SK-N-SH (cell line): ENCODE data around the gene AAMP. TPM values are rescaled to one million over a fixed set of nuclear protein-coding genes. Genes with fewer than 3 reads are reported as not detected.

Source experiments
- CTCF ChIA-PET: fragments of 300-600, 350-600 bp; formaldehyde crosslinking; extraction: SDS; loops from one replicate; lab custom pipeline; 2021; lab: Yijun Ruan, JAX
- POLR2A ChIA-PET: fragments of 350-600 bp; sonication (Branson Sonifier 250); formaldehyde crosslinking; extraction: SDS; loops from one replicate; lab custom pipeline; 2020; ENCODE audit warnings: antibody characterized with exemption, inconsistent platforms; lab: Yijun Ruan, JAX
- DNase-seq: peaks from one replicate; pipeline ENCODE4 v3.0.0; 2012
- H2AFZ ChIP-seq: fragments of 200-600 bp; sonication (generic); 2 replicates; pipeline ENCODE4 v1.8.1; 2016; ENCODE audit warnings: antibody characterized with exemption, mild to moderate bottlenecking, low read depth
- H3F3A ChIP-seq: fragments of 200-600 bp; sonication (generic); replicated peaks from 2 replicates; pipeline ENCODE3; 2016; ENCODE audit warnings: antibody characterized with exemption, mild to moderate bottlenecking; ENCODE audit not compliant: insufficient read depth
- H3K27ac ChIP-seq, 2 experiments: fragments of 200-500 bp in 1 of 2; fragments of 200-600 bp in 1 of 2; sonication (Bioruptor generic) in 1 of 2; sonication (generic), shearing (Covaris generic) in 1 of 2; 2 replicates each; pipeline versions ENCODE4 v1.5.1 to v1.6.1; 2014 to 2016; ENCODE audit warnings: low read depth in 2 of 2, inconsistent platforms in 1 of 2, low read length in 1 of 2, mild to moderate bottlenecking in 1 of 2, mixed read lengths in 1 of 2
- H3K27me3 ChIP-seq: fragments of 200-600 bp; sonication (generic), shearing (Covaris generic); 2 replicates; pipeline ENCODE4 v1.6.1; 2016; ENCODE audit warnings: mixed run types; ENCODE audit not compliant: insufficient read depth
- H3K36me3 ChIP-seq, 2 experiments: fragments of 200-500 bp in 1 of 2; fragments of 200-600 bp in 1 of 2; sonication (Bioruptor generic) in 1 of 2; sonication (generic) in 1 of 2; replicated peaks in 1 of 2; 2 replicates each; pipeline versions ENCODE3 to v1.5.1; 2014 to 2016; ENCODE audit warnings: low read length in 1 of 2, mild to moderate bottlenecking in 1 of 2; ENCODE audit not compliant: insufficient read depth in 2 of 2, control insufficient read depth in 1 of 2
- H3K4me1 ChIP-seq, 2 experiments: fragments of 200-500 bp in 1 of 2; fragments of 200-600 bp in 1 of 2; sonication (Bioruptor generic) in 1 of 2; sonication (generic), shearing (Covaris generic) in 1 of 2; 2 replicates each; pipeline versions ENCODE4 v1.5.1 to v1.6.1; 2014 to 2016; ENCODE audit warnings: low read depth in 1 of 2, low read length in 1 of 2, mixed run types in 1 of 2; ENCODE audit not compliant: insufficient read depth in 2 of 2, control insufficient read depth in 1 of 2
- H3K4me2 ChIP-seq: fragments of 200-600 bp; sonication (generic), shearing (Covaris generic); 2 replicates; pipeline ENCODE4 v1.6.1; 2017; ENCODE audit warnings: mixed run types
- H3K4me3 ChIP-seq, 2 experiments: fragments of 200-500 bp in 1 of 2; fragments of 200-600 bp in 1 of 2; sonication (Bioruptor generic) in 1 of 2; sonication (generic), shearing (Covaris generic) in 1 of 2; 2 replicates each; pipeline versions ENCODE4 v1.5.1 to v1.8.1; 2014 to 2016; ENCODE audit warnings: low read depth in 2 of 2, inconsistent platforms in 1 of 2, low read length in 1 of 2, mild to moderate bottlenecking in 1 of 2, mixed read lengths in 1 of 2, moderate library complexity in 1 of 2
- H3K79me2 ChIP-seq: fragments of 200-600 bp; sonication (generic); 2 replicates; pipeline ENCODE4 v1.8.1; 2017; ENCODE audit warnings: mild to moderate bottlenecking; ENCODE audit not compliant: insufficient read depth
- H3K9ac ChIP-seq: fragments of 200-600 bp; sonication (generic); 2 replicates; pipeline ENCODE4 v1.6.1; 2017; ENCODE audit warnings: mixed run types
- H3K9me2 ChIP-seq: fragments of 200-600 bp; sonication (generic); 2 replicates; pipeline ENCODE4 v1.6.1; 2017; ENCODE audit warnings: mixed run types
- H3K9me3 ChIP-seq: fragments of 200-600 bp; sonication (generic); 2 replicates; pipeline ENCODE4 v1.6.1; 2017; ENCODE audit warnings: mixed run types, mild to moderate bottlenecking, moderate library complexity
- H4K20me1 ChIP-seq: fragments of 200-600 bp; sonication (generic); 2 replicates; pipeline ENCODE4 v1.6.1; 2017; ENCODE audit warnings: mild to moderate bottlenecking, mixed run types; ENCODE audit not compliant: insufficient read depth
- CHD2 ChIP-seq: fragments of 150-350 bp; IDR thresholded peaks from 2 replicates; pipeline ENCODE4 v1.6.1; 2018; ENCODE audit warnings: low read length; ENCODE audit not compliant: partially characterized antibody
- FOSL2 ChIP-seq: IDR thresholded peaks from 2 replicates; pipeline ENCODE4 v1.4.0; 2012; ENCODE audit warnings: low read depth, mild to moderate bottlenecking, moderate library complexity, borderline replicate concordance
- FOXM1 ChIP-seq: IDR thresholded peaks from 2 replicates; pipeline ENCODE4 v1.4.0; 2012; ENCODE audit warnings: low read depth, mild to moderate bottlenecking
- MXI1 ChIP-seq: IDR thresholded peaks from 2 replicates; pipeline ENCODE4 v1.6.1; 2012; ENCODE audit warnings: mild to moderate bottlenecking, low read depth, low read length, improper control_type of control experiment
- NFIC ChIP-seq: IDR thresholded peaks from 2 replicates; pipeline ENCODE4 v1.4.0; 2012; ENCODE audit warnings: borderline replicate concordance
- POLR2AphosphoS5 ChIP-seq: IDR thresholded peaks from 2 replicates; pipeline ENCODE4 v1.6.1; 2012; ENCODE audit warnings: low read depth, low read length
- RFX5 ChIP-seq: IDR thresholded peaks from 2 replicates; pipeline ENCODE4 v1.6.1; 2012; ENCODE audit warnings: mild to moderate bottlenecking, improper control_type of control experiment, low read length
- SIN3A ChIP-seq: IDR thresholded peaks from 2 replicates; pipeline ENCODE4 v1.6.1; 2012; ENCODE audit warnings: low read depth, mild to moderate bottlenecking, low read length, moderate library complexity, borderline replicate concordance
- SMC3 ChIP-seq: IDR thresholded peaks from 2 replicates; pipeline ENCODE4 v1.6.1; 2012; ENCODE audit warnings: low read depth, low read length, improper control_type of control experiment
- TAF1 ChIP-seq: IDR thresholded peaks from 2 replicates; pipeline ENCODE4 v1.6.1; 2012; ENCODE audit warnings: low read depth, mild to moderate bottlenecking, low read length, moderate library complexity, borderline replicate concordance
- TEAD4 ChIP-seq: IDR thresholded peaks from 2 replicates; pipeline ENCODE4 v1.4.0; 2012; ENCODE audit warnings: mild to moderate bottlenecking, borderline replicate concordance; ENCODE audit not compliant: insufficient read depth
- ZBTB33 ChIP-seq: IDR thresholded peaks from 2 replicates; pipeline ENCODE4 v1.4.0; 2012; ENCODE audit warnings: low read depth, borderline replicate concordance
- WGBS: methylation state at CpG from one replicate; pipeline ENCODE4 v1.1.6; 2017; ENCODE audit warnings: low lambda C conversion rate; 5-methylcytosine and 5-hydroxymethylcytosine counted together
- polyA plus RNA-seq, 3 experiments: library from polyadenylated mRNA; depleted of rRNA; stranded (reverse); fragments of >200 nt; gene quantifications; 2 replicates each; pipeline ENCODE4 v1.2.3, GENCODE V29; 2012
- TF ChIP-seq, protein P1 (sequence below): fragments of 200-600 bp; sonication (generic); IDR thresholded peaks from 2 replicates; pipeline ENCODE4 v1.6.1; 2017; ENCODE audit warnings: antibody characterized with exemption, mild to moderate bottlenecking, moderate library complexity
- TF ChIP-seq, protein P2 (sequence below): fragments of 150-350 bp; IDR thresholded peaks from 2 replicates; pipeline ENCODE4 v1.6.1; 2017; ENCODE audit warnings: antibody characterized with exemption, low read length, low read depth, borderline replicate concordance

The AAMP gene
- polyA plus RNA-seq, 1 of the 3 experiments (the other 2 are of a cell fraction): 276 TPM

DNA sequence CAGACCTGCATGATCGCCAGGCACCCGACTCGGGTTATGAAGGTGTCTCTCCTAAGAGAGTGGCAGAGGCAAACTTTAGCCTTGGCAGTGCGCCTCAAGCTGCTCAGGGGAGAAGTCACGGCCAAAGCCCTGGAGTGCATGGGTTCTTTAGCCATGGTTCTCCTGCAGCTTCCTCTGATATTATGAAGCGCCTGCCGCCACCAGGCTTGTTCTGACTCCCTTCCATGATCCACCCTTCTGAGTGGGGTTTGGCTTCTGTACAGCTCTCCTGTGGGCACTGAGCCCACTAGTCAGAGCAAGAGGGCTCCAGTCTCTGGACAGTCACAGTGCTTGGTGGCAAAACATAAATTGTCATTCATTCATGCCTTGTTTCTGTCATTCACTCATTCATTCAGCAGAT, 48.3 kb upstream of the AAMP start (continued):
- TF ChIP-seq TAF1 (no peak), TEAD4 (no peak), NFIC (no peak), SIN3A (no peak), POLR2AphosphoS5 (no peak)
- TF ChIP-seq, all 33 proteins: peak for 0

- TF ChIP-seq FOSL2: no peak
- no peak for TF ChIP-seq RFX5
- TF ChIP-seq, protein P1, sequence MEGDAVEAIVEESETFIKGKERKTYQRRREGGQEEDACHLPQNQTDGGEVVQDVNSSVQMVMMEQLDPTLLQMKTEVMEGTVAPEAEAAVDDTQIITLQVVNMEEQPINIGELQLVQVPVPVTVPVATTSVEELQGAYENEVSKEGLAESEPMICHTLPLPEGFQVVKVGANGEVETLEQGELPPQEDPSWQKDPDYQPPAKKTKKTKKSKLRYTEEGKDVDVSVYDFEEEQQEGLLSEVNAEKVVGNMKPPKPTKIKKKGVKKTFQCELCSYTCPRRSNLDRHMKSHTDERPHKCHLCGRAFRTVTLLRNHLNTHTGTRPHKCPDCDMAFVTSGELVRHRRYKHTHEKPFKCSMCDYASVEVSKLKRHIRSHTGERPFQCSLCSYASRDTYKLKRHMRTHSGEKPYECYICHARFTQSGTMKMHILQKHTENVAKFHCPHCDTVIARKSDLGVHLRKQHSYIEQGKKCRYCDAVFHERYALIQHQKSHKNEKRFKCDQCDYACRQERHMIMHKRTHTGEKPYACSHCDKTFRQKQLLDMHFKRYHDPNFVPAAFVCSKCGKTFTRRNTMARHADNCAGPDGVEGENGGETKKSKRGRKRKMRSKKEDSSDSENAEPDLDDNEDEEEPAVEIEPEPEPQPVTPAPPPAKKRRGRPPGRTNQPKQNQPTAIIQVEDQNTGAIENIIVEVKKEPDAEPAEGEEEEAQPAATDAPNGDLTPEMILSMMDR: no peak
- no peak for TF ChIP-seq CHD2
- no peaks in the 10 kb centered on the region for H3K9me2 ChIP-seq
- H3K9ac ChIP-seq: no peak overlapping the region
- no peaks in the 10 kb centered on the region for H3K9me3 ChIP-seq
- no peak for DNase-seq
- H2AFZ ChIP-seq: no peak overlapping the region
- no peaks in the 10 kb centered on the region for H3K27me3 ChIP-seq
- no peak overlapping the region for H3K4me2 ChIP-seq
- ChIA-PET POLR2A (no interaction called here), CTCF (no interaction called here)
- H3K79me2 ChIP-seq: no peaks in the 10 kb centered on the region
- peaks cover 0 to 7% of the 10 kb centered on the region in 2 experiments; a peak in 1 of 4 replicates for H3K4me1 ChIP-seq
- H3F3A ChIP-seq: no peaks in the 10 kb centered on the region
- no peak overlapping the region for H3K4me3 ChIP-seq
- H4K20me1 ChIP-seq: no peaks in the 10 kb centered on the region
- 85% methylated on average over 4 of the region's 4 CpGs for WGBS
- H3K27ac ChIP-seq: no peak overlapping the region
- no peaks in the 10 kb centered on the region for H3K36me3 ChIP-seq
Measured at GRCh38 chr2:218317835-218318234, 47.9 kb upstream of the AAMP start.

DNA sequence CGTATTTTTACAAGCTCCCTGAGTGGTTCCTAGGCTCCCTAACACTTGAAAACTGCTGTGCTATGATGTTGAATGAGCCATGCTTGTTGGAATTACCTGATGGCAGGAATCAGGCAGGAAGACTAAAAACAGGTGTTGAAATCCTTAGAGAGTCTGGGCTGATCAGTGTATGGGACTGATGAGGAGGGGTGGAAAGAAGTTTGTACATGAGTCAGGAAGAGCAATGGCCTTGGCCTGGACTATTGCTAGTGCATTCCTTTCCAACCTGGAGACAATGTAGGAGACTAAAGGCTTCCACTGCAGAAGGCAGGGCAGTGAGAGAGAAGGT, 47.3 kb upstream of the AAMP start:
- H4K20me1 ChIP-seq: no peaks in the 10 kb centered on the region
- H3K79me2 ChIP-seq: no peaks in the 10 kb centered on the region
- no peak for DNase-seq
- H3K27me3 ChIP-seq: no peaks in the 10 kb centered on the region
- H3K9me3 ChIP-seq: no peaks in the 10 kb centered on the region
- H3K27ac ChIP-seq: no peak overlapping the region
- peaks cover 0 to 3% of the 10 kb centered on the region in 2 experiments; a peak in 1 of 4 replicates for H3K4me1 ChIP-seq
- no peaks in the 10 kb centered on the region for H3F3A ChIP-seq
- H3K4me3 ChIP-seq: no peak overlapping the region
- ChIA-PET POLR2A (no interaction called here), CTCF (interaction anchor here (0.8 kb wide), 1 partner anchor 528 kb away, joined by 3 read pairs; no protein-coding TSS in a partner anchor)
- 100% methylated on average over 1 of the region's 1 CpG for WGBS
- no peak for TF ChIP-seq FOXM1
- TF ChIP-seq RFX5: no peak
- no peak for TF ChIP-seq TAF1
- no peak for TF ChIP-seq SMC3
- no peak for TF ChIP-seq MXI1
- no peak for TF ChIP-seq ZBTB33
- TF ChIP-seq, protein P2, sequence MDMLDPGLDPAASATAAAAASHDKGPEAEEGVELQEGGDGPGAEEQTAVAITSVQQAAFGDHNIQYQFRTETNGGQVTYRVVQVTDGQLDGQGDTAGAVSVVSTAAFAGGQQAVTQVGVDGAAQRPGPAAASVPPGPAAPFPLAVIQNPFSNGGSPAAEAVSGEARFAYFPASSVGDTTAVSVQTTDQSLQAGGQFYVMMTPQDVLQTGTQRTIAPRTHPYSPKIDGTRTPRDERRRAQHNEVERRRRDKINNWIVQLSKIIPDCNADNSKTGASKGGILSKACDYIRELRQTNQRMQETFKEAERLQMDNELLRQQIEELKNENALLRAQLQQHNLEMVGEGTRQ: no peak
- no peaks in the 10 kb centered on the region for H3K36me3 ChIP-seq
- no peak overlapping the region for H3K9ac ChIP-seq
- no peak overlapping the region for H3K4me2 ChIP-seq
- H2AFZ ChIP-seq: no peak overlapping the region
- H3K9me2 ChIP-seq: no peaks in the 10 kb centered on the region
